ENCODE measurements around the gene CLCNKB.

DNA sequence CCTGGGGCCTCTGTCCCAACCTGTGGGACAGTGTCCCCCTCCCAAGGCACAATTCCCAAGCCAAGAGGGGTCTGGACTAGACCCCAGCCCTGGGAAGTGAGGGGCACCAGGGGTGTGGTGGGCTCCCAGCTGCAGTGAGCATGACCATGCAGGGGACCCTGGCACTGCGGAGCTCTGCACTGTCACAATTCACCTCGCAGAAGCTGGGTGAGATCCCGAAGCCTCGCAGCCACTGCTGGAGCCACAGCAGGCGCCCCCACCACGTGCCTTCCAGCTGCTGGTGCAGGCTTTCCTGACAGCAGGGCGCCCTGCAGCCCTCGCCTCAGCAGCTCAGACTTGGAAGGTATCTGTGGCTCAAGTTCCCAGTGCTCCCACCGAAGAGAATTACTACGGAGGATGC, 49.5 kb upstream of the CLCNKB start:
- TF ChIP-seq POLR2AphosphoS5 (IDR thresholded peaks at IDR 0.05; ENCODE audit: low read depth, low read length) (no peak), TAF1 (IDR thresholded peaks at IDR 0.05; ENCODE audit: low read depth, low read length) (no peak), POLR2A (IDR thresholded peaks at IDR 0.05; ENCODE audit: low read depth, low read length) (no peak), SPI1 (IDR thresholded peaks at IDR 0.05; ENCODE audit: low read depth, low read length) (no peak)

Measured in GM12891 (cell line).